NCI-H524 (cell line): ENCODE measurements around the gene FEM1B.

Source experiments
- DNase-seq, 2 experiments: peaks; one replicate each; lab custom pipeline; 2025; lab: John Stamatoyannopoulos, UW

FEM1B gene

GRCh38 chr15:68285259-68285980 is 7.9 kb downstream of the FEM1B start:
- DNase-seq, result no peak

- DNase-seq, result no peak
Measured at GRCh38 chr15:68286256-68286655, 8.7 kb downstream of the FEM1B start.

- no peak for DNase-seq
Measured at GRCh38 chr15:68289057-68289456, 11.5 kb downstream of the FEM1B start.

- DNase-seq, result no peak
Measured at GRCh38 chr15:68289621-68290352, 12.2 kb downstream of the FEM1B start.

- DNase-seq, result no peak
Measured at GRCh38 chr15:68290715-68291114, 13.2 kb downstream of the FEM1B start.

GRCh38 chr15:68292157-68292781 is 14.7 kb downstream of the FEM1B start:
- DNase-seq, result no peak

GRCh38 chr15:68292967-68293366 is 15.4 kb downstream of the FEM1B start:
- no peak for DNase-seq

- DNase-seq, result no peak
Measured at GRCh38 chr15:68295014-68295805, 17.7 kb downstream of the FEM1B start.

GRCh38 chr15:68298336-68298735 is 20.8 kb downstream of the FEM1B start:
- no peak for DNase-seq

GRCh38 chr15:68298882-68299381 is 21.4 kb downstream of the FEM1B start:
- no peak for DNase-seq

GRCh38 chr15:68299436-68299835 is 21.9 kb downstream of the FEM1B start:
- DNase-seq, result no peak

GRCh38 chr15:68300115-68300940 is 22.8 kb downstream of the FEM1B start:
- DNase-seq, result no peak

- DNase-seq, result no peak
Measured at GRCh38 chr15:68301301-68301700, 23.8 kb downstream of the FEM1B start.

- no peak for DNase-seq
Measured at GRCh38 chr15:68302729-68303128, 25.2 kb downstream of the FEM1B start.

GRCh38 chr15:68303134-68303533 is 25.6 kb downstream of the FEM1B start:
- no peak for DNase-seq

- peak; percentile 15 to 66 for DNase-seq
Measured at GRCh38 chr15:68303560-68304436, 26.3 kb downstream of the FEM1B start.

GRCh38 chr15:68304589-68305337 is 27.2 kb downstream of the FEM1B start:
- peak in 1 of 2 experiments; percentile 16 for DNase-seq

- no peak for DNase-seq
Measured at GRCh38 chr15:68305420-68305871, 27.9 kb downstream of the FEM1B start.
